Measurements from ENCODE around the gene RNF223.
"Not testable (repeated sequence)": the region's sequence is repeated elsewhere in the genome, so short reads cannot be mapped to it uniquely, and the experiment has no call there.

The RNF223 gene

DNA sequence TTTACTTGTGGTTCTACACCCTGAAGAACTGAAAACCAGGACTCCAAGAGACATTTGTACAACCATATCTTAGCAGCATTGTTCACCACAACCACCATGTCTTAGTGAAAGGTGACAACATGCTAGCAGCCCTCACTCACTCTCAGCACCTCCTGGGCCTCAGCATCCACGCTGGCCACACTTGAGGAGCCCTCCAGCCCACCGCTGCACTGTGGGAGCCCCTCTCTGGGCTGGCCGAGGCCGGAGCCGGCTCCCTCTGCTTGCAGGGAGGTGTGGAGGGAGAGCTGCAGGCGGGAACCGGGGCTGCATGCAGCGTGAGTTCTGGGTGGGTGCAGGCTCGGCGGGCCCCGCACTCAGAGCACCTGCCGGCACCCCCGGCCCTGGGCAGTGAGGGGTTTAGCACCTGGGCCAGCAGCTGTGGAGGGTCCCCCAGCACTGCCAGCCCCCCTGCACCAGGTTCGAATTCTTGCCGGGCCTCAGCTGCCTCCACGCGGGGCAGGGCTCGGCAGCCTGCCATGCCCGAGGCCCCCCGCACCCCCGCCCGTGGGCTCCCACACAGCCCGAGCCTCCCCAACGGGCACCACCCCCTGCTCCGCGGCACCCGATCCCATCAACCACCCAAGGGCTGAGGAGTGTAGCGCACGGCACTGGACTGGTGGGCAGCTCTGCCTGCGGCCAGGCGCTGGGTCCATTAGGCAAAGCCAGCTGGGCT is 32.6 kb upstream of the RNF223 start:
- DNase-seq = no peak

DNA sequence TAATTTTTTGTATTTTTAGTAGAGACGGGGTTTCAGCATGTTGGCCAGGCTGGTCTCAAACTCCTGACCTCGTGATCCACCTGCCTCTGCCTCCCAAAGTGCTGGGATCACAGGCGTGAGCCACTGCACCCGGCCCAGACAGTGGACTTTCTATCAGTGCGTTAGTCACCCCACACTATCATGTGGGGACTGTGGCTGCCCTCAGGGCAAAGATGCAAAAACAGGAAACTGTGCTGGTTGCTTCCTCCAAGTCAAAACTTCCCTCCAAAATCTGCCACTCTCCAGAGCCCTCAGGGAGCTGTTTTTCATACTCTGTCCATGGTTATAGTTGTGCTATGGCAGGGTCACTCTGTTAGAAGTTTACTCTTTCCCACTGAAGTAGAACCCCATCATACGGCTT is 30.0 kb upstream of the RNF223 start:
- peak in 1 of 2 experiments; percentile 37 for DNase-seq

GRCh38 chr1:1101503-1101902 is 27.4 kb upstream of the RNF223 start:
- DNase-seq = no peak

- DNase-seq = no peak
These were observed 26.2 kb upstream of the RNF223 start for GRCh38 chr1:1100296-1100695.

- DNase-seq = no peak
These were observed 25.5 kb upstream of the RNF223 start for GRCh38 chr1:1099506-1100183.

DNA sequence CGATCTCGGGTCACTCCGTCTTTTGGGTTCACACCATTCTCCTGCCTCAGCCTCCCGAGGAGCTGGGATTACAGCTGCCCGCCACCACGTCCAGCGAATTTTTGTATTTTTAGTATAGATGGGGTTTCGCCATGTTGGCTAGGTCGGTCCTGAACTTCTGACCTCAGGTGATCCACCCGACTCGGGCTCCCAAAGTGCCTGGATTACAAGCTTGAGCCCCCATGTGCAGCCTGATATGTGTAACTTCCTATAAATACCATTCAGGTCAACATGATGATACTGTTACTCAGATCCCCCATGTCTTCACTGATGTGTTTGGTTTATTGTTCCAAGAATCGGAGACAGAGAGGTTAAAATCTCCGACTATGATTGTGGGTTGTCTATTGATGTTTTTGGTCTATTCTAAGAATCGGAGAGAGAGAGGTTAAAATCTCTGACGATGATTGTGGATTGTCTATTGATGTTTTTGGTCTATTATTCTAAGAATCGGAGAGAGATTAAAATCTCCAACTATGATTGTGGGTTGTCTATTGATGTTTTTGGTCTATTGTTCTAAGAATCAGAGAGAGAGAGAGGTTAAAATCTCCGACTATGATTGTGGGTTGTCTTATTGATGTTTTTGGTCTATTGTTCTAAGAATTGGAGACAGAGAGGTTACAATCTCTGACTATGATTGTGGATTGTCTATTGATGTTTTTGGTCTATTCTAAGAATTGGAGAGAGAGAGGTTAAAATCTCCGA is 24.7 kb upstream of the RNF223 start:
- no peak for DNase-seq

- not testable (repeated sequence) for DNase-seq
These were observed 22.0 kb upstream of the RNF223 start for GRCh38 chr1:1096136-1096535.

GRCh38 chr1:1094981-1095380 is 20.9 kb upstream of the RNF223 start:
- DNase-seq = no peak

- no peak for DNase-seq
These were observed 19.5 kb upstream of the RNF223 start for GRCh38 chr1:1093610-1093943.

DNA sequence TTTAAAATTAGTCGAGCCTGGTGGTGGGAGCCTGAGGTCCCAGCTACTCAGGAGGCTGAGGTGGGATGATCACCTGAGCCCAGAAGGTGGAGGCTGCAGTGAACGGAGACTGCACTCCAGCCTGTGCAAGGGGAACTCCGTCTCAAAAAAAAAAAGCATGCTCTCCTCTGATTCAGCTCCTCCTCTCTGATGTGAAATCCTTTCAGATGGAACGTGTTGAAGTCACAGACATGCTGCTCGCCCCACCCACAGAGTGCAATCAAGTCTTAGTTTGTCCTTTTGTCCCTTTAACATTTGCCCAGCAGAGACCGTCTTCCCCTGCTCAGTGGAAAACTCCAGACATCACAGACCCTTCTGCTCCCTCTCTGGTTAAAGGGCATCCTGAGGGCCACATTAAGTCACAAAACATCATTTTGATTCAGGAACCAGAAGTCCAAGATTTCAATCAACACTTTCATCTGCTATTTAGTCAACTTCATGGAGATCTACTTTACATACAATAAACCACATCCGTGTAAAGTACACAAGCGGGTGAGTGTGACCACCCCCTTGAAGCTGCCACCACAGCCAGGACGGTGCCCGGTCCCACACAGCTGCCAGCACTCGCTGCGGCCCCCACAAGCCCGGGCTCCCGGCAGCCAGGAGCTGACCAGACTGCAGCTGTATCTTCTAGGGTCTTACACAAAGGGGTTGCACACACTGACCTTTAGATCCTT is 18.9 kb upstream of the RNF223 start:
- no peak for DNase-seq

DNA sequence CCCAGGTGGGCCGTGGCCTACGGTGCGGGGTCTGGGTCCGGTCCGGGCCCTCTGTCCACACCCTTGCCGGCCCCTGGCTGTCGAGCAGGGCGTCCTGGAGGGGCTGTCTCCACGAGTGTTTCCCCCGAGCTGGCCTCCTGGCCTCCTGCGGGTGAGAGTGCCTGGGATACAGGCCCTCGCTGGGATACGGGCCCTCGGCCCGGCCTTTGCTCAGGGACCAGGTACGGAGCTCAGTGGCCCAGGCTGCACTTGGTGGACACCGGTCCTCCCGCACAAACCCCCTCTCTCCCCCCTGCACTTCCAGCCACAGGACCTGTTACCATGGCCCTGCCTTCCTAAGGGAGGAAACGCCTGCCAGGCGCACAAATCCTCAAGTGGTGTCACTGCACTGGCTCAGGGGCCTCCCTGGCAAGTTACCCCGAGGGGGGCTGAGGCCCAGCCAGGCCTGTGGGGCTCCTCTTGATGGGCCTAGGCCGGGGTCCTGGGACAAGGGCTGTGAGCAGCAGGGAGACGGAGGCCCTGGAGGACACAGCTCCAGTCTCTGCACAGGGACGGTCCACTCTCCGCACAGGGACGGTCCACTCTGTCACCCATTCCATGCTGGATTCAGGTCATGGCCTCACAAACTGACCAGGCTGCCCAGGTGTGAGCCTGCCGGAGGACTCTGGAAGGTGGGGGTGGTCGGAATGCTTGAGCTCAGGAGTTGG is 18.2 kb upstream of the RNF223 start:
- DNase-seq = no peak

GRCh38 chr1:1091344-1092148 is 17.4 kb upstream of the RNF223 start:
- DNase-seq = no peak

- no peak for DNase-seq
These were observed 16.6 kb upstream of the RNF223 start for GRCh38 chr1:1090424-1091343.

DNA sequence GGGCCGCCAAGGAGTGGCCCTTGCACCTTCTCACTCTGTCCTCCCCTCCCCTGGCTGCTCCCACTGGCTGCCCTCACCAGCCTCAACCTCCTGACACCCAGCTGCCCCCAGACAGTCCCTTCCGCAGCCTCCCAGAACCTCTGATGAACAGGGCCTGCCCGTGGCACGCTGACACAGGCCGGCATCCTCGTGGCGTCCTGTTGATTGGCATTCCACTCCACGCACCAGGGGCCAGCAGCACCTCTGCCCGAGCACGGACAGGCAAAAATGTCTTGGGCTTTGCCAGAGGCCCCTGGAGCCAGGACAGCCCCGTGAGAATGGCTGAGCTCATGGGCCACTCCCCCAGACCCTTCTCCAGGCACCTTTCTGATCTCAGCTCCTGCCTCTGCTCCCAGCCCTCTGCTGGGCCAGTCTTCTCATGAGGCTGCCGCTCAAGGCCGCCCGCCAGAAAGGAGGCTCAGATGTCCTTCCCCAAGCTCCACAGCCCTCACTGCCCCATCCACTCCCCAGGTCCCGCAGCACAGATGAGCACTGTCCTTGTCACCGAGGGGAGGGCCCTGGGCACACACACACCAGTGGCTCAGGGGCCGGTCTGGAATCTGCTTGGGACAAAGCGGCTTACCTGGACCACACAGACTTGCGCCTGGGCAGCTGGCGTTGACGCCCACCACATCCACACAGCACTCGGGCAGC is 15.8 kb upstream of the RNF223 start:
- DNase-seq = no peak

GRCh38 chr1:1088801-1089680 is 14.9 kb upstream of the RNF223 start:
- DNase-seq = no peak

DNA sequence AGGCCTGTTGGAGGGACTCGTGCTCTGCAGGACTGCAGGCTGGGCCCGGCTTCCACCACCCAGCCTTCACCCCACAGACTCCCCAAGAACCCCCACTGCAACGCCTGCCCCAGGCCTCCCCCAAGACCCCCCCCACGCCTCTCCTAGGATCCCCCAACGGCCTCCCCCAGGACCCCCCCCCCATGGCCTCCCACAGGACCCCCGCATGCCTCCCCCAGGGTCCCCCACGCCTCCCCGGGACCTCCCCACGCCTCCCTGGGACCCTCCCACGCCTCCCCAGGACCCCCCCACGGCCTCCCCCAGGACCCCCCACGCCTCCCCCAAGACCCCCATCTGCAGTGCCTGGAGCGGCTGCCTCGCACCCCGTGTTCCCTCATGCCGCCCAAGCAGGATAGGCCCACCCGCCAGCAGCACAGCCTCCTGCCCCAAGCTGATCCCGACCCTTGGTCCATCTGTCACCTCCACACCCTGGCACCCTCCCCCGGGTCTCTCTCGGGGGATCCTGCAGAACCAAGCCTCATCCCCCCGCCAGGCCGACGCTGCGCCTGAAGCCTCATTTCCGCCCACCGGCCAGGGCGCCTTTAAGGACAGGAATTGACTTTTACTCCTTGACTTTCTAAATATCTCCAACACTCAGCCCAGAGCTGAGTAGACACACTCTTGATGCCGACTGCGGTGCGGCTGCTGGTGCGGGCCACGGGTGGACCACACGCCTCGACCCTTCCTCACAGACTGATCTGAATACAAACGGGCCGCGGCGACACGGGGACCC is 14.1 kb upstream of the RNF223 start:
- DNase-seq = no peak

GRCh38 chr1:1087351-1088028 is 13.4 kb upstream of the RNF223 start:
- no peak for DNase-seq

DNA sequence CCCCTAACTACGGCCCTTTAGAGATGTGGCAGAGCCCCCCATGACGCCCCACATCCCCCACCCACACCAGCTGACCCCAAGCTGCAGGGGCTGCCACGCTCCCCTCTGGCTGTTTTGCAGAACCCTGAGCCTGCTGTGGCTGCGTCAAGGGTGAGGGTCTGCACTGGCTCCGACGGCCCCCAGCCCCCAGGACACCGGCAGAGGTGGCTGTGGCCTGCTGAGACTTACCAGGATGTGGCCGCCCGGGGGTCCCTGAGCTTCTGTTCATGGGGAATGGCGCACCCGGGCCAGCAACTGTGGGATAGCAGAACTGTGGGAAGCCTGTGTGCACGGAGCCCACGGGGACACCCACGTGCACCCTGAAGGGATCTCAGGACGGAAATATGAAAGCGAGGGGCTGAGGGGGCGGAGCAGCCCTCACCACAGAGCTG is 12.8 kb upstream of the RNF223 start:
- no peak for DNase-seq

Data from activated CD4-positive, alpha-beta T cell treated with anti-CD3 and anti-CD28 coated beads, Interleukin-2, amount 50 U/mL, for 48 hours (primary cell).